Activated gamma-delta T cell treated with anti-CD3 and anti-CD28 coated beads, Interleukin-2, amount 50 U/mL, for 16 hours (primary cell): Measurements from ENCODE around the gene TBL1XR1.
A peak's percentile ranks its signal among the peaks of the same experiment; 100 is the strongest.

Experiments
- DNase-seq: peaks from one replicate; pipeline ENCODE4 v3.0.0-alpha.2; 2020; ENCODE audit warnings: low read depth

The TBL1XR1 gene

GRCh38 chr3:177197041-177197726, at the start of gene TBL1XR1:
TBL1XR1 (minus strand) TSS chr3:177197482; CDS start chr3:177064977, 132,505 bp downstream.
- DNase-seq = peak; percentile 81

- DNase-seq = no peak
Measured at GRCh38 chr3:177245250-177245649, 48.0 kb upstream of the TBL1XR1 start.

DNA sequence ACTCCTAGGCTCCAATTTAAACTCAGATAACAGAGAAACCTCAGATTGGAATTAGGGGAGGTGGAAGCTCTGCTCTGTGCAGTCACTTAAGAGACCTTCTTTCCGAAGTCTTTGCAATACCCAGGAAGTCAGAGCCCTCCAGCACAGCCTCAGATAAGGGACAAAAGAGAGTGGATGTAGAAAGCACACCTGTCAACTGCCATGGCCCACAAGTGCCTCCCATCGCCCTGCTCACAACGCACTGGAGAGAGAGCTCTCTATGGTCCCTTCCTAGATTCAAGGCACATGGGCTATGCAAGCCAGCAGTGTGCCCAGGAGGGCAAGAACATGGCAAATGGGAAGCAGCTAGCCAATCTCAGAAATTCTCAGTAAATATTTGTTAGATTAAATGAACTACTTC, 47.3 kb upstream of the TBL1XR1 start:
- no peak for DNase-seq

DNA sequence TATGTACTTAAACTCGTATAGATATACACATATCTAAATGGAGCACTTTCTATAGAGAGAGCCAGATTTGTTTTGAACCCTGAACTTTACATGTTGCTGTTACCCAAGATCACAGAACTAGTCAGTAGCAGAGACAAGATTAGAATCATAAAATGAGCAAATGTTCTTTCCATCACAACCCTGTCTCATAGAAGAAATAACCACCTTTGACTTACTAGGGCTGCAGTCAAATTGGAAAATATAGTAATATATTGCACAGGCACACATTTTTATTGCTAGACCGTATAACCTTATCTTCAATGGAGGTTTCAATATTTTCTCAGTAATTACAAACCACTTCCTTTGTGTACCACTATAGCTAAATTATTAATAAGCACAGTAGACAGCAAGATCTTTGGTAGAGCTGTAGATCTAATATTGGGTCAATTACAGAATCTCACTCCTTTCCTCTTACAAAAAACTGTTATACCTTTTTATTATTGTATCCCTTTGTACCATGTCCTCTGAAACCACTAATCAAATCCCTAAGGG, 41.5 kb upstream of the TBL1XR1 start:
- DNase-seq = no peak

DNA sequence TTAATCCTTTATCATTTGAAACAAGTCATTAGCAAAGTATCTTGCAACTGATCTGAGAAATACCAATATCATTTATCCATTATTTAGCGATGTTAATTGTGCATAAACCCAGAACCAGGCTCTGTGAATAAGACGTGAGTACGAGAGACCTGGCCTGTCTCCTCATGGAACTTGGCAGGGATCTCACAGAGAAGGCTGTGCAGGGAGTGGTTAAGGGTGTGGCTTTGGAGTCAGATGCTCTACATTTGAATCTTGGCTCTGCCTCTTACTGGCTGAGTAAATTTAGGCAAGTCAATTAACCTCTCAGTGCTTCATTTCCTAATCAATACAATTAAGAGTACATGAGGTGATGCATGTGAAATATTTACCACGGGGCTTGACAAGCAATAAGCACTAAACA, 39.9 kb upstream of the TBL1XR1 start:
- DNase-seq = no peak

DNA sequence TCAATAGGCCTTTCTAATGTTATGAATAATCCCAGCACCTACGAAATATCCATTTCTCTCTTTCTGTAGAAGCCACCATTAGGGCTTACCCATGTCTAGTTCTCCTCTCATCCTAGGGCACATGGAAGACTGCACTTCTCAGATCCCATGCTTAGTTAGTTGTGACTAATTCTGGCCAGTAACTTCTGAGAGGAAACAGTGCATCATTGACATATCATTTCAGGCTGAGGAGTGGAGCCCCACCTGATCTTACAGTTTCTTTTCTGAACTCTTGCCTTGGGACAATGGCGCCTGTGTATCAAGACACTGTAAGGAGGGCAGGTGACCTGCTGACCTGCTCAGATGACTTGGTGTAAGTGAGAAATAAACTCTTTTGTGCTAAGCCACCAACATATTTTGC, 39.4 kb upstream of the TBL1XR1 start:
- no peak for DNase-seq

GRCh38 chr3:177234121-177234520, 36.8 kb upstream of the TBL1XR1 start:
- no peak for DNase-seq

GRCh38 chr3:177231242-177231641, 34.0 kb upstream of the TBL1XR1 start:
- DNase-seq = no peak

DNA sequence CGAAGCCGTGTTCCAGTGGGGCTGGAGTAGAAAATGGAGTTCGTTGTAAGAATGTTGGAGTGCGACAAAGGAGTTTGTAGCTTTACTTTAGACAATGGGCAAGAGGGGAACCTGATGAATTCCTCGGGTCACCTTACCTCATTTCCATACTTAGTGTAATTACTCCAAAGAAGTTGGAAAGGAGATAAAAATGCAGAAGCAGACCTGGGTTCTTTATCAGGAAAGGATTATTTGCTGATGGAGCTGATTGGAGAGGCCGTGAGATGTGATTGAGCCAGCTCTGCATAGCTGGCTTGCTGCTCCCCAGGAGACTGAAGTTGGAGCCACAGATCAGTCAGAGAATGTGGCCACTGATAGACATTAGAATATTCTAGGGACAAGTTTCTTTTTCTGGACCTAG, 33.4 kb upstream of the TBL1XR1 start:
- DNase-seq = no peak

GRCh38 chr3:177229791-177230190, 32.5 kb upstream of the TBL1XR1 start:
- DNase-seq = no peak

DNA sequence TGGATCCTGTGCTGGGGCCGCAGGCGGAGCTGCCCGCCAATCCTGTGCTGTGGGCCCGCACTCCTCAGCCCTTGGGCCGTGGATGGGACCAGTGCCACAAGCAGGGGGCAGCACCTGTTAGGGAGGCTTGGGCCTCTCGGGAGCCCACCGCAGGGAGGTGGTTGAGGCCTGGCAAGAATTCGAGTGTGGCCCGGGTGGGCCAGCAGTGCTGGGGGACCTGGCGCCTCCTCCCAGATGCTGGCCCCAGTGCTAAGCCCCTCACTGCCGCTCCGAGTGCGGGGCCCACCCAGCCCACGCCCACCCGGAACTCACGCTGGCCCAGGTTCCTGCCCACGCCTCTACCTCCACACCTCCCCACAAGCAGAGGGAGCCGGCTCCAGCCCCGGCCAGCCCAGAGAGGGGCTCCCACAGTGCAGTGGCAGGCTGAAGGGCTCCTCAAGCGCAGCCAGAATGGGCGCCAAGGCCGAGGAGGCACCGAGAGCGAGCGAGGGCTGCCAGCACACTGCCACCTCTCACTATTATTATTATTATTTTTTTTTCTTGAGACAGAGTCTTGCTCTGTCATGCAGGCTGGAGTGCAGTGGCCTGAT, 31.4 kb upstream of the TBL1XR1 start:
- no peak for DNase-seq

DNA sequence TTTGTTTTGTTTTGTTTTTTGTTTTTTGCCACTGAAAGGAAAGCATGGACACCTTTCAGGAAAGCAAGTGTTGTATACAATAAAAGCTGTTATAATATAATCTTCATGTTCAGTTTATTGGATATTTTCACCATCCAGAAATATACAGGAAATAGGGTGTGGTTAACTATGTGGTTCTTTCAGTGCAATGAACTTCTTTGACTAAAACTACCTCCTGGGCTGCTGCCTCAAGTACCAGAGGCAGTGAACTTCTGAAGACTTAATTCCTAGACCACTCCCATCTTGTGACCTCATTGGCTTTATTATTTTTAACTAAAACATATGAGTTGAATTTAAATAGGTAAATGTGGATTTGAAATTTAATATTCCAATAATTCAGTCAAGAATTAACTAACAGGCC, 27.1 kb upstream of the TBL1XR1 start:
- DNase-seq = no peak

- DNase-seq = no peak
Measured at GRCh38 chr3:177221744-177222143, 24.5 kb upstream of the TBL1XR1 start.

DNA sequence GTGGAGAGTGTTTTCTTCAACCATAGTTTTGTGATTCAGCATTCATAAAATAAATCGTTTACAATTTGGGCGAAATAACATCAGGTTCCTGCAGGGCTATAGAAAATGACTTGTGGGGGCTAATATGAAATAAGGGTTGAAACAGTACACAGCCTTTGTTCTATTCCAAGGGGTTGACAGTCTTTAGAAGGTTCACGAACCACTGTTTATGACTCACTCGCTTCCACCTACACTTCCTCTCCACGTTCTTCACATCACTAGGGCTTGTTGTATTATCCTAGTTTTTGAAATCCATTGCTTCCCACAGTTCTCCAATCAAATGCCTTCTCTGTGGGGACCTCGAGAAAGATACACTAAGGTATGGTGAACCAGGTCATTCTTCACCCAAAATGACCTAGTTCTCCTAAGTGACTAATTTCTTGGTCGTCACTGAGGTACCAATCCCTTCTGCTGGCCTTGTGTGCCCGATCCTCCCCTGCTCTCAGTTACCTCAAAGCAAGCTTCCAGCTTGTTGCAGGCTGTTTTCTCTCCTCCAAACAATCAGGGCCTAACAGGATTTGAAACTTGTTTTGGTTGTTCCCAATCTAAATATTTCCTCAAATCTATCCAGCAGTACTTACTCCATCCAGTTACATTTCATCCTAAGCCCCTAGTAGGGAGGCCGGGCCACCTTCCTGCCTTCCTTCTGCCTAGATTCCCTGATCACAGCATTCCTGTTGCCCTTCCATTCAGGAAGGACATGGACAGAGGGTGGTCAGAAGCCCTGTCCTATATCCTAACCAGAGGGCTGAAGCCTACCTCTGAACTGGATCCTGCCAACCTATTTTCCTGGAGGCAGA, 23.1 kb upstream of the TBL1XR1 start:
- no peak for DNase-seq

GRCh38 chr3:177213801-177214535, 16.7 kb upstream of the TBL1XR1 start:
- no peak for DNase-seq

DNA sequence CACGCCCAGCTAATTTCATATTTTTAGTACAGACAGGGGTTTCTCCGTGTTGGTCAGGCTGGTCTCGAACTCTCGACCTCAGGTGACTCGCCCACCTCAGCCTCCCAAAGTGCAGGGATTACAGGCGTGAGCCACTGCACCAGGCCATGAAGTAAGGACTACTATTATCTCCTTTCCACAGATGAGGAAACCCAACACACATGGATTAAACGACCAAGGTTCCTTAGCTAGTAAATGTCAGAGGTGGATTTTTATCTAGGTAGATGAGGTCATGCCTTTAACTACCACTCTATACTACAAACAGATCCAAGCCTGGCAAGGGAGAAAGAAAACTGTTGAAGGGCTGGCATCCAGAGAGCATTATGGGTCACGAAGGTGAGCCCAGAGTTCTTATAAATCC, 15.5 kb upstream of the TBL1XR1 start:
- DNase-seq = no peak

DNA sequence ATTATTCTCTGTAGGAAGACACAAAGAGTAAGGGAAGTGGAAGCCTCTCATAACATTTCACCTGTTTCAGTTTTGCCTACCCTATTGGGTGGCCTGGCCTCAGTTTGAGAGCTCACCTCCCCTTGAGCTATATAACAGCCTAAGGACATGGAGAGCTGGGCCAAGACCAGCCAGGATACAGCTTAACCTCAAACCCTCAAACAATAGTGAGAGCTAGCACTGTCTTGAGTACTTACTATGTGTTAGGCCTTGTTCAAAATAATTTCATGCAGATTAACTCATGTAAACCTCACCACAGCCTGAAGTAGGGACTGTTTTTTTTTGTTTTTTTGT, 15.0 kb upstream of the TBL1XR1 start:
- no peak for DNase-seq

DNA sequence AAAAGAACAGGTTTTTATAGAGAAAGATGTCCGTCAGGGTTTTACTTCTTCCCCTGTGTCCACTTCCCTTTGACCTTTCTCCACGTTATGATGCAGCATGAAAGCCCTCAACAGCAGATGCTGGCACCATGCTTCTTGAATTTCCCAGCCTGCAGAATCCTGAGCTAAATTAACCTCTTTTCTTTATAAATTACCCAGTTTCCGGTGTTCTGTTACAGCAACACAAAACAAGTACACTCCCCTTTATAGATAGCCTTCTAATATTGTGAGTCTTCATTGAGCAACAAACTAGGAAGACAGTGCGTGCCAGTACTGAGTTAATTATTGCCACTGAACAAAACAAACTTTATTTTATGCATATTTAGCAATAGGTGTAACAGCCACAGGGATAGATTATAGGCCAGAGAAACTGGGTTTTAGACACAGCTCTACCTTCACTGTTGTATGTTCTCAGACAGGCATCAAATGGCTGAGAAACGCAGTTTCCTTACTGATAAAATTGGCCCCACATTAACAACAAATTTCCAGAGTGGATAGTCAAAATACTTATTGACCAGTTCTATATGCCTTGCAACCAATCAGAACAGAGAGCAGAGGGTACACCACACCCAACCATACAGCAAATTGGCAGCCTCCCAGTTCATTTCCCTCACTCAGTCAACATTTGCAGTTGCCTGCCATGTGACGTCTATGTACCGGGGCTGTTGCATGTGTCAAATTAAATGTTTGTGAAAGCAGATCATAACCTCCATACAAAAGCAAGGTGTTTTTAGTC, 14.4 kb upstream of the TBL1XR1 start:
- no peak for DNase-seq

DNA sequence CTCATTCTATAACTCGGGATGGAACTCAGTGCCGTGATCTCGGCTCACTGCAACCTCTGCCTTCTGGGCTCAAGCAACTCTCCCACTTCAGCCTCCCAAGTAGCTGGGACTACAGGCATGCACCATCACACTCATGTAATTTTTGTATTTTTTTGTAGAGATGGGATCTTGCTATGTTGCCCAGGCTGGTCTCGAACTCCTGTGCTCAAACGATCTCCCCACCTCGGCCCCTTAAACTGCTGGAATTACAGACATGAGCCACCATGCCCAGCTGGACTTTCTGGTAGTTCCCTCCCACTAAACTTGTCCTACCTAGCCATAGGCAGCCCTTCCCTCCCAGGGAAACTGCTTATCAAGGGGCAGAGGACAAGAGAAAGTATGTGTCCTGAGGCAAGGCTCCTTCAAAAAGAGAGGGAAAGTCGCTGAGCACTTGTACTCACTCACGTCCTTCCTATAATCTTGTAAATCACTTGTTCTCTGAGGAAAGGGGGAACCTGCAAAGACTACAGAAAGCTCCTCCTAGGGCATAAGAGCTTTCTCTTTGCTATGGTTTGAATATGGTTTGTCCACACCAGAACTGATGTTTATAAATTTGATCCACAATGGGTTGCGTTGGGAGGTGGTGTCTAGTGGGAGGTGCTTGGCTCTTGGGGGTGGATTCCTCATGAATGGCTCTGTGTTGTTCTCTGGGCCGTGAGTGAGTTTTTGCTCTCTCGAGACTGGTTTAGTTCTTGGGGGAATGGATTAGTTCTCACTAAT, 13.6 kb upstream of the TBL1XR1 start:
- DNase-seq = no peak

GRCh38 chr3:177209509-177209908, 12.2 kb upstream of the TBL1XR1 start:
- no peak for DNase-seq

- no peak for DNase-seq
Measured at GRCh38 chr3:177208781-177209180, 11.5 kb upstream of the TBL1XR1 start.
